Nephron (organoid): ENCODE results near the gene ADGRB3.

Experiments used
- H3K27ac Mint-ChIP-seq, 3 experiments: 2 replicates each; pipeline ENCODE4 v1.8.0; 2020; ENCODE audit warnings: mixed read lengths in 3 of 3, mild to moderate bottlenecking in 2 of 3, moderate library complexity in 1 of 3
- H3K27me3 Mint-ChIP-seq: 2 replicates; pipeline ENCODE4 v1.8.0; 2021; ENCODE audit warnings: low read depth, mild to moderate bottlenecking, moderate library complexity, mixed read lengths
- H3K36me3 Mint-ChIP-seq: 2 replicates; pipeline ENCODE4 v1.8.0; 2020; ENCODE audit warnings: low read depth, mixed read lengths
- H3K4me1 Mint-ChIP-seq: 2 replicates; pipeline ENCODE4 v1.8.0; 2020; ENCODE audit warnings: mixed read lengths
- H3K4me3 Mint-ChIP-seq, 3 experiments: 2 replicates each; pipeline ENCODE4 v1.8.0; 2020; ENCODE audit warnings: mild to moderate bottlenecking in 3 of 3, mixed read lengths in 3 of 3, moderate library complexity in 2 of 3
- H3K9me3 Mint-ChIP-seq: 2 replicates; pipeline ENCODE4 v1.8.0; 2020; ENCODE audit warnings: mixed read lengths
- CTCF ChIP-seq, 3 experiments: fragments of 200-600 bp; sonication (generic); IDR thresholded peaks; one replicate each; pipeline ENCODE4 v1.5.0; 2021; ENCODE audit warnings: antibody characterized with exemption in 3 of 3; ENCODE audit not compliant: unreplicated experiment in 3 of 3

ADGRB3 gene

GRCh38 chr6:68709882-68710281, 74.8 kb downstream of the ADGRB3 start:
- H3K4me1 Mint-ChIP-seq: peaks cover 8% of the 10 kb centered on the region
- no peaks in the 10 kb centered on the region for H3K9me3 Mint-ChIP-seq
- H3K36me3 Mint-ChIP-seq: no peaks in the 10 kb centered on the region
- no peak for TF ChIP-seq CTCF (IDR thresholded peaks at IDR 0.05; ENCODE audit: unreplicated experiment in 3 of 3)
- H3K27me3 Mint-ChIP-seq: no peaks in the 10 kb centered on the region
- H3K27ac Mint-ChIP-seq: no peak overlapping the region
- H3K4me3 Mint-ChIP-seq: no peak overlapping the region

- Mint-ChIP-seq H3K27ac (no peak overlapping the region), H3K27me3 (no peaks in the 10 kb centered on the region), H3K9me3 (no peaks in the 10 kb centered on the region), H3K4me1 (peaks cover 8% of the 10 kb centered on the region), H3K36me3 (no peaks in the 10 kb centered on the region), H3K4me3 (no peak overlapping the region)
- no peak for TF ChIP-seq CTCF (IDR thresholded peaks at IDR 0.05; ENCODE audit: unreplicated experiment in 3 of 3)
These were observed 75.4 kb downstream of the ADGRB3 start for GRCh38 chr6:68710496-68710895.

GRCh38 chr6:68710916-68711315, 75.8 kb downstream of the ADGRB3 start:
- H3K27ac Mint-ChIP-seq: no peak overlapping the region
- peaks cover 8% of the 10 kb centered on the region for H3K4me1 Mint-ChIP-seq
- no peaks in the 10 kb centered on the region for H3K27me3 Mint-ChIP-seq
- H3K4me3 Mint-ChIP-seq: no peak overlapping the region
- no peak for TF ChIP-seq CTCF (IDR thresholded peaks at IDR 0.05; ENCODE audit: unreplicated experiment in 3 of 3)
- no peaks in the 10 kb centered on the region for H3K36me3 Mint-ChIP-seq
- H3K9me3 Mint-ChIP-seq: no peaks in the 10 kb centered on the region

GRCh38 chr6:68711386-68712000, 76.4 kb downstream of the ADGRB3 start:
- Mint-ChIP-seq H3K36me3 (no peaks in the 10 kb centered on the region), H3K27ac (no peak overlapping the region)
- no peak for TF ChIP-seq CTCF (IDR thresholded peaks at IDR 0.05; ENCODE audit: unreplicated experiment in 3 of 3)

GRCh38 chr6:68716620-68717019, 81.5 kb downstream of the ADGRB3 start:
- Mint-ChIP-seq H3K27ac (no peak overlapping the region), H3K4me3 (no peak overlapping the region), H3K4me1 (peaks cover 5% of the 10 kb centered on the region), H3K9me3 (no peaks in the 10 kb centered on the region), H3K36me3 (no peaks in the 10 kb centered on the region), H3K27me3 (no peaks in the 10 kb centered on the region)
- TF ChIP-seq CTCF (IDR thresholded peaks at IDR 0.05; ENCODE audit: unreplicated experiment in 3 of 3): no peak

More at GRCh38 chr6:68711386-68712000, 76.4 kb downstream of the ADGRB3 start:
- Mint-ChIP-seq H3K4me3 (no peak overlapping the region), H3K4me1 (peaks cover 11% of the 10 kb centered on the region), H3K9me3 (no peaks in the 10 kb centered on the region), H3K27me3 (no peaks in the 10 kb centered on the region)

GRCh38 chr6:68718385-68719073, 83.4 kb downstream of the ADGRB3 start:
- no peak overlapping the region for H3K27ac Mint-ChIP-seq
- no peaks in the 10 kb centered on the region for H3K36me3 Mint-ChIP-seq
- no peaks in the 10 kb centered on the region for H3K27me3 Mint-ChIP-seq
- peaks cover 14% of the 10 kb centered on the region for H3K4me1 Mint-ChIP-seq
- no peak for TF ChIP-seq CTCF (IDR thresholded peaks at IDR 0.05; ENCODE audit: unreplicated experiment in 3 of 3)
- H3K9me3 Mint-ChIP-seq: no peaks in the 10 kb centered on the region
- H3K4me3 Mint-ChIP-seq: no peak overlapping the region
